HTERT RPE-1 (cell line): ENCODE results near the gene OR7G2.
"Not testable (repeated sequence)": the region's sequence is repeated elsewhere in the genome, so short reads cannot be mapped to it uniquely, and the experiment has no call there.

Experiments
- in situ Hi-C: fragments of 300-500 bp; cut with MboI; formaldehyde crosslinking; loops from 4 replicates; pipeline ENCODE4 v1.14.3; 2020; ENCODE audit warnings: low sequenced_read_pairs

OR7G2 gene

DNA sequence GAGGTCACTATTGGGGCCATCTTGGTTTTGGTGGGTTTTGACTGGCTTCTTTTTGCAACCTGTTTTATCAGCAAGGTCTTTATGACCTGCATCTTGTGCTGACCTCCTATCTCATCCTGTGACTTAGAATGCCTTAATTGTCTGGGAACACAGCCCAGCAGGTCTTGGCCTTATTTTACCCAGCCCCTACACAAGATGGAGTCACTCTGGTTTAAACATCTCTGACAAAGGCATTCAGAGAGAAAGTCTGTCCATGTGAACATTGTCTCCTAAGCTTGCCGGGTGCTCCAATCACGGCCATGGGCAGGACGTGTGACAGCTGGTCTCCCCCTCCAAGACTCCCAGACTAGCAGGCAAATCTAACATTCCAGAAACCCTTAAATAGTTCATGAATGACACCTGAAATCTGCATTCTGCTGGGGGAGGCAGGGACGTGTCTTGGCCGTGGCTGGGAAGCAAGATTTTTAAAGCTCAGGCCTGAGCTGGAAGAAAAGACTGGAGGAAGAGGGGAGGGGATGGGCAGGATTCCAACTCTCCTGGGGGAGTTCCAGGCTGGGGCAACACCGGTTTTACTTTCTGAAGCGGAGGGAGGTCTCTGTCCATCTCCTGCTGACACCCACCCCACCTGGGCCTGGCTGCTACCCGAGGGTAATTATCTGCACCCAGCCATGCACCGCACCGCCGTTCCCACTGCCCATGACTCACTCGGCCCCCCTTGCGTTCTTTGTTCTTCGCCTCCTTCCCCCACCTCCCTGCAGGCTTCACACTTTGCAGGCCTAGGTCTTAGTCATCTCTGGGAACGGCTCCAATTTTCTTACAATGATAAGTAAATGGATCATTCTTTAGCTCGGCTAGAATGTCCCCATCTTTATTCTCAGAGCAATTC, 32.0 kb downstream of the OR7G2 start:
- in situ Hi-C loops: no loop called here

DNA sequence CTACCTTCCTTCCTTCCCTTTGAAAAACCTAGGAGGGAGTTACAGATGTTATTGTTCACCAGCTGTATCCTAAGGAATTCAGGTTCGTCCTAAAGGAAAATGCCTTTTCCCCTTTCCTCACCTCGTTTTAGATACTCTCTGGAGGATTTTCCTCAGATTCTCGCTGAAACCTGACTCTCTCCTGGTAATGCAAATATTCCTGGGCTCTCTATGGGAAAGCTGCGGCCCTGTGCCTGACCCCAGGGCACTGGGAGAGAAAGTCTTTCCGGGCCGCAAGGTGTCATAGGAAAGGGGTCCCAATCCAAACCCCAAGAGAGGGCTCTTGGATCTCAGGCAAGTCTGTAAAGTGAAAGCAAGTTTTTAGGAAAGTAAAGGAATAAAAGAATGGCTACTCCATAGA, 33.5 kb downstream of the OR7G2 start:
- in situ Hi-C loops: no loop called here

DNA sequence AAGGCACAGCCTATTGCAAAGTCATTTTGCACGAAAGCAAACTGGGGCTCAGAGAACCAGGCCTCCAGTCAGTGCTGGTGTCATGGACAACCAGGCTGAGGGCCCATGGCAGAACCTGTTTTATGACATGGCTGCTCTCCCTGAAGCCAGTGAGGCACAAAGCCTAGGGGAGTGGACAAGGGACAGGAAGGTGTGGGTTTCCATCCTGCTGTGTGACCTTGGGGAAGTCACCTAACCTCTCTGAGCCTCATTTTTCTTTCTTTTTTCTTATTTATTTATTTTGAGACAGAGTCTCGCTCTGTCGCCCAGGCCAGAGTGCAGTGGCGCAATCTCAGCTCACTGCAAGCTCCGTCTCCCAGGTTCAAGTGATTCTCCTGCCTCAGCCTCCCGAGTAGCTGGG, 35.6 kb downstream of the OR7G2 start:
- in situ Hi-C loops: not testable (repeated sequence)

DNA sequence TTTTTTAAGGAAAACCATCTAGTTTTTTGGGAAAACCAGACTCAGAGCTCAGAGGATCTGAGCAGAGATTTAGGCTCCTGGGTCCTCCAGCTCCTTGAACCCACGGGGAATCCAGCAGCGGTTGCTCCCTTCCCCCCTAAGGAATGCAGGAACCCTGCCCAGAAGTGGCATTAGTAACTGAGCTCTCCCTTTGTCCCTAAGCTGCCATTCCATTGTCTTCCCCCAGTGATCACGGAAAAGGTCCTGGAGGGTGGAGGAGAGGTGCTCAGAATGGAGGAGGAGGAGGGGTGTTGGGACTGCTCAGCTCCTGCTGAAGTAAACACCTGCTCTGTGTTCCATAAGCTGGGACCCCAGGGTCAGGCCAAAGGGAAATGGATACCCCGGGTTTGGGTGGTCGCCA, 37.2 kb downstream of the OR7G2 start:
- in situ Hi-C loops: no loop called here

DNA sequence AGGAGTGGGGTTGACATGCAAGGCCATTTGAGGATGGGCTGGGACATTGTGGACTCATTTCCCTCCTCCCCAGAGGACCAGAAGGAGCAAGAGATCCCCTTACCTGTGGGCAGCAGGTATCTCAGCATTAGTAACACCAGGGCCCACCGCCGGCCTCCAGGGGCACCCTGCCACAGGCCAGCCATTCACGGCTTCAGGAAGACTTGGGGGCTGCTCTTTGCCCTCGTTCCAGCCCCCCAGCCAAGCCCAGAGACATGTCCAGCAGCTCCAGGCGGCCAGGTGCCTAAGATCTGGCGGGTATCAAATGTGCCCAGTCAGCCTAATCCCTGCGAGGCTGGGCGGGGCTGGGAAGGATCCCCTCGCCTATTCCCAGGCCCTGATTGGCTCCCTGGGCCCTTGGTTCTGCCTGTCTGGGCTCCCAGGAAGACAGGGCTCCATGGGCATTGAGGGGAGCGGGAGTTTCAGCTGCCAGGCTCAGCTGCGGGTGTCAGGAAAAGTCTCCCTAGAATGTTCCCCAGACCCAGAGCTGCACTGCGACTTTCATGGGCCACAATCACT, 41.7 kb downstream of the OR7G2 start:
- in situ Hi-C loops: no loop called here

DNA sequence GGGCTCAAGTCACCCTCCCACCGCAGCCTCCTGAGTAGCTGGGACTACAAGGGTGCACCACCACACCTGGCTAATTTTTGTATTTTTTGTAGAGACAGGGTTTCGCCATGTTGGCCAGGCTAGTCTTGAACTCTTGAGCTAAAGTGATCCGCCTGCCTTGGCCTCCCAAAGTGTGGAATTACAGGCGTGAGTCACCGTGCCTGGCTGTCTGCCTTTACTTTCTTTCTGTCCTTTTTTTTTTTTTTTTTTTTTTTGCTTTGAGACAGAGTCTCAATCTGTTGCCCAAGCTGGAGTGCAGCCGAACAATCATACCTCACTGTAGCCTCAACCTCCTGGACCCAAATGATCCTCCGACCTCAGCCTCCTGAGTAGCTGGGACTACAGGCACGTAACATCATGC, 45.4 kb downstream of the OR7G2 start:
- in situ Hi-C loops: no loop called here

DNA sequence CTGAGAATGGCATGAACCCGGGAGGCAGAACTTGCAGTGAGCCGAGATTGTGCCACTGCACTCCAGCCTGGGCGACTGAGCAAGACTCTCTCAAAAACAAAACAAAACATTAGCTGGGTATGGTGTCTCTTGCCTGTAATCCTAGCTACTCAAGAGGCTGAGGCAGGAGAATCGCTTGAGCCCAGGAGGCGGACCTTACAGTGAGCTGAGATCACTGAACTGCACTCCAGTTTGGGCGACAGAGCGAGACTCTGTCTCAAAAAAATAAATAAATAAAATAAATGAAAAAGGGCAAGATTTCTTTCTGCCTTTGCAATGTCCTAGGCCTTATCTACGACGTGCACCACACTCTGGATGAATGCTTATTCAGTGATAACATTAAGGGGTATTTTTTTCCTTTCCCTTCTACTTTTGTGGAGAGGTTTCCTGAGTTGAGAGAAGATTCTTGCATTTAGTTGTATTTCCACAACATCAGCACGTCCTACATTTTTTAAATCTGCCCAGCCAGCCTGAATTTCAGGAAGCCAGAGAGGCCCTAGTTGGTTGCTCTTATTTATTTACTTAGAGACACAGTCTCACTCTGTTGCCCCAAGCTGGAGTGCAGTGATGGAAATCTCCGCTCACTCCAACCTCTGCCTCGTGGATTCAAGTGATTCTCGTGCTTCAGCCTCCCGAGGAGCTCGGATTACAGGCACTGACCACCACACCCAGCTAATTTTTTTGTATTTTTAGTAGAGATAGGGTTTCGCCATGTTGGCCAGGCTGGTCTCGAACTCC, 46.5 kb downstream of the OR7G2 start:
- in situ Hi-C loops: no loop called here

DNA sequence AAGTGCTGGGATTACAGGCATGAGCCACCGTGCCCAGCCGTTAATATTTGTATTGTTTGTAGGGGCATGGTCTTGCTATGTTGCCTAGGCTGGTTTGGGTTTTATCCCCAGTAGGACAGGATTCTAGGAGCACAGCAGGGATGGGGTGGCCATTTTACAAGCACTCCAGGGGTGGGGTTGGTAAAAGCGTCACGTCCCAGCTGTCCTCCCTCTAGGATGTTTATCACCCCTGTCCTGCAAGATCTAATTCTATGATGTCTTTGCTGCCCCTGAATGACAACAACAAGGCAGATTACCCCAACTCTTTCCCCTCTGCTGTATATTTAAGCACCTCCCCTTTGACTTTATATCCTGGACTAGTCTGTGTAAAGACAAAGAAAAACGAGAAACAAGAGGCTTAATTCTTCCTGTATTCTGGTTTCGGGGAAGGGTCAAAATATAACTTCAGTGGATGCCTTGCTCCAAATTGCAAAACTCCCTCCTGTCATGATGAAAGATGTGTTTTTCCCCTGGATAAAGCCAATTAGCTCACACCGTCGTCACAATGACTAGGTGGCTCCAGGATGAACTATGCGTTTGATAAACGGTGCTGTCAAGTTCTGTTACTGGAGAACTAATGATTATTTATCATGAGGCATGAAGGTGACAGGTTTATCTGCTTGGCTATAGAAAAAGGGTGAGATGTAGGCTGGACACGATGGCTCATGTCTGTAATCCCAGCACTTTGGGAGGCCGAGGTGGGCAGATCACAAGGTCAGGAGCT, 48.2 kb downstream of the OR7G2 start:
- in situ Hi-C loops: no loop called here

DNA sequence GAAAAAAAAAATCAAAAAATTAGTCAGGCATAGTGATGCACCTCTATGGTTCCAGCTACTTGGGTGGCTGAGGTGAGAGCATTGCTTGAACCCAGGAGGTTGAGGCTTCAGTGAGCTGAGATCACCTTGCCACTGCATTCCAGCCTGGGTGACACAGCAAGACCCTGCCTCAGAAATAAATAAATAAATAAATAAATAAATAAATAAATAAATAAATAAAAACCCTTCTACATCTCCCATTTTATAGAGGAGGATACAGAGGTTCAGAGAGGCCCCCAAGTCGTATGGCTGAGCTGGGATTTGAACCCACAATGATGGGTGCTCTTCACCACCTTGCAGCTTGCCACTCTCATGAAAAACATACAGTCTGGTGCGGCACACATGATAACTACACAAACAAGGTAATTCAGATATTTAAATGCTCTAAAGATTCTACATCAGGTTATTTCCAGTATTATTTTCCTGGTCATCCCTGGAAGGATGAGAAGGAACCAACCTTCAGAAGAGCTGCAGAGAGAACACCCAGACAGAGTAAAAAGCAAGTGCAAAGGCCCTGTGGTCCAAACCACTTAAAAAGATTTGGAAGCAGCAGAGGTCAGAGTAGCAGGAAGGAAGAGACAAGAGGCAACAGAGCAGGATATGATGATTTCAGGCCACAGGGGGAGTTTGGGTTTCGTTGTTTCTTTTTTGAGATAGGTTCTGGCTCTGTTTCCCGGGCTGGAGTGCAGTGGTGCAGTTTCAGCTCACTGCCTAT, 49.6 kb downstream of the OR7G2 start:
- in situ Hi-C loops: no loop called here

DNA sequence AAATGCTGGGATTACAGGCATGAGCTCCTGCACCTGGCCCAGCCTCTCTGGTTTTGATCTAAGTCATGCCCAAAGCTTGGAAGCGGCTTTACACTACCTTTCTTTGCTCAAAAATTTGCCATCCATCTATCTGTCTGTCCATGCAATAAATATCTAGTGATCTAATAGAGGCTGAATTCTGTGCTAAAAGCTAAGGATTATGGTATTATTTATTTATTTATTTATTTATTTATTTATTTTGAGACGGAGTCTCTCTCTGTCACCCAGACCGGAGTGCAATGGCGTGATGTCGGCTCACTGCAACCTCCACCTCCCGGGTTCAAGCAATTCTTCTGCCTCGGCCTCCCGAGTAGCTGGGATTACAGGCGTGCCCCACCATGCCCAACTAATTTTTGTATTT, 51.1 kb downstream of the OR7G2 start:
- in situ Hi-C loops: not testable (repeated sequence)

DNA sequence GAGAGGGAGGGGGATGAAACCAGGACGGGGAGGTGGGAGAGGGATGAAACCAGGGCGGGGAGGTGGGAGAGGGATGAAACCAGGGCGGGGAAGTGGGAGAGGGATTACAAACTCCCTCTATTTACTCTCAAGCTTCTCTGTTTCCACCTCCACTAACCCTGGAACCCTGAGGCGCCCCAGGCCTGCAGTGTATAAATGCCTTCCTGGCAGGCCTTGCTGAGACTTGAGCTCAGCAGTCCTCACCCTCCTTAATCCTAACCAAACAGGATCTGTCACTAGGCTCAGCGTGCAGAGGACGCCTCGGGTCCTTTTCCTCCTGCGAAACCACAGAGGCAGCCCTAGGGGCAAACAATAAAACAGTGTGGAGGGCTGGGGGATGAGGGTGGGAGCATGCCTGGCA, 52.5 kb downstream of the OR7G2 start:
- in situ Hi-C loops: no loop called here

DNA sequence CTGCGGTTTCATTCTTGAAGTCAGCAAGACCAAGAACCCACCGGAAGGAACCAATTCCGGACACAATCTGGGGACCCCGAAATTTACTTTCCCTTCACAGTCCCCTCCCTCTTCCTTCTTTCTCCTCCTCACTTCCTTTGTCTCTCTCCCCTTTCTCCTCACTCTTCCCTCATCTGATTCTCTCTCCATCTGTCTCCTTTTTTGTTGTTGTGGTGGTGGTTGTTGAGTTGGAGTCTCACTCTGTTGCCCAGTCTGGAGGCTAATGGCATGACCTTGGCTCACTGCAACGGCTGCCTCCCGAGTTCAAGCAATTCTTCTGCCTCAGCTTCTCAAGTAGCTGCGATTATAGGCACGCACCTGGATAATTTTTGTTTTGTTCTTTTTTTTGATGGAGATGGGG, 53.1 kb downstream of the OR7G2 start:
- in situ Hi-C loops: no loop called here

DNA sequence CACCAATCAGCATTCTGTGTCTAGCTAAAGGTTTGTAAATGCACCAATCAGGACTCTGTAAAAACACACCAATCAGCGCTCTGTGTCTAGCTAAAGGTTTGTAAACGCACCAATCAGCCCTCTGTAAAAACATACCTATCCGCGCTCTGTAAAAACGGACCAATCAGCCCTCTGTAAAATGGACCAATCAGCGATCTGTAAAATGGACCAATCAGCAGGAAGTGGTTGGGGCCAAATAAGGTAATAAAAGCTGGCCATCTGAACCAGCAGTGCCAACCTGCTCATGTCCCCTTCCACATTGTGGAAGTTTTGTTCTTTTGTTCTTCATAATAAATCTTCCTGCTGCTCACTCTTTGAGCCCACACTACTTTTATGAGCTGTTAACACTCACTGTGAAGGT, 53.6 kb downstream of the OR7G2 start:
- in situ Hi-C loops: not testable (repeated sequence)

DNA sequence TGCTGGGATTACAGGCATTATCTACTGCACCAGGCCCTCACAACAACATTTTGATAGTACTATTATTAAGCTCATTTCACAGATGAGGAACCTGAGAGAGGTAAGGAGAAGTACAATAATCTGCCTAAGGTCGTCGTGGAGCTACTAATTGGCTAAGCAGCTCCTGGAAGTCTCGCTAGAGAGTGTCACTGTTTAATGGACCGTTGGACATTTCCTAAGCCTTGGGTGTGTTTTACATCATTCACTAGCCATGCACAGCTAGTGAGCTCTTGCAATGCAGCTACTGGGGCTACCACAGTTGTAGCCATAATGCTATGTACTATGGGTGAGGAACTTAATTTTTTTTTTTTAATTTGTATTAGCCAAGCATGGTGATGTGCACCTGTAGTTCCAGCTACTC, 54.4 kb downstream of the OR7G2 start:
- in situ Hi-C loops: no loop called here
